Natural killer cell treated with Interleukin-12 subunit alpha and Interleukin-12 subunit beta and Interleukin-15 and Interleukin-18, amount 100 ng/mL, for 72 hours (primary cell): ENCODE measurements around the gene TSC22D3. TPM values are rescaled to one million over a fixed set of nuclear protein-coding genes. Genes with fewer than 3 reads are reported as not detected.
A peak's percentile ranks its signal among the peaks of the same experiment; 100 is the strongest.

Experiments
- ATAC-seq, 2 donors: fragments of 150-1000 bp; cut with Tn5 transposase in 1 of 2; sonication (Bioruptor Pico), chemical (Tn5 transposase) in 1 of 2; 2 replicates each; pipeline ENCODE4 v1.10.0; 2021
- DNase-seq: peaks from one replicate; pipeline ENCODE4 v3.0.0; 2022; ENCODE audit warnings: low spot score
- H3K27ac Mint-ChIP-seq, 2 donors: 1 replicate in 1 of 2; 2 replicates in 1 of 2; pipeline ENCODE4 v1.8.0; 2022; ENCODE audit warnings: mixed read lengths in 2 of 2, mild to moderate bottlenecking in 1 of 2, moderate library complexity in 1 of 2
- H3K27me3 Mint-ChIP-seq, 2 donors: 1 replicate in 1 of 2; 2 replicates in 1 of 2; pipeline ENCODE4 v1.8.0; 2022; ENCODE audit warnings: mixed read lengths in 2 of 2
- H3K36me3 Mint-ChIP-seq: one replicate; pipeline ENCODE4 v1.8.0; 2022; ENCODE audit warnings: mixed read lengths
- H3K4me1 Mint-ChIP-seq, 2 donors: 1 replicate in 1 of 2; 2 replicates in 1 of 2; pipeline ENCODE4 v1.8.0; 2022; ENCODE audit warnings: low read depth in 2 of 2, mixed read lengths in 2 of 2, mild to moderate bottlenecking in 1 of 2
- H3K4me3 Mint-ChIP-seq: one replicate; pipeline ENCODE4 v1.8.0; 2022; ENCODE audit warnings: mixed read lengths
- H3K9me3 Mint-ChIP-seq: 2 replicates; pipeline ENCODE4 v1.8.0; 2022; ENCODE audit warnings: mixed read lengths
- total RNA-seq, 2 donors: library from RNA; stranded (reverse); gene quantifications; one replicate each; pipeline ENCODE4 v1.2.3, GENCODE V29; 2022

The TSC22D3 gene
- total RNA-seq, 2 donors from 2014 or later: 8.6 to 20.3 TPM

- no peaks in the 10 kb centered on the region for H3K36me3 Mint-ChIP-seq
- peaks cover 0 to 7% of the 10 kb centered on the region in 2 donors for H3K4me1 Mint-ChIP-seq
- DNase-seq (no peak), ATAC-seq (no peak)
- no peaks in the 10 kb centered on the region for H3K9me3 Mint-ChIP-seq
- H3K4me3 Mint-ChIP-seq: no peak overlapping the region
- H3K27me3 Mint-ChIP-seq: peaks cover 0 to 4% of the 10 kb centered on the region in 2 donors
- H3K27ac Mint-ChIP-seq: no peak overlapping the region
Observed at GRCh38 chrX:107730991-107731766, 44.4 kb downstream of the TSC22D3 start.

GRCh38 chrX:107730298-107730655, 45.3 kb downstream of the TSC22D3 start:
- Mint-ChIP-seq H3K9me3 (no peaks in the 10 kb centered on the region), H3K4me3 (no peak overlapping the region), H3K4me1 (peaks cover 0 to 7% of the 10 kb centered on the region in 2 donors), H3K36me3 (no peaks in the 10 kb centered on the region), H3K27me3 (peaks cover 0 to 4% of the 10 kb centered on the region in 2 donors), H3K27ac (no peak overlapping the region)
- no peak for DNase-seq
- ATAC-seq: no peak

DNA sequence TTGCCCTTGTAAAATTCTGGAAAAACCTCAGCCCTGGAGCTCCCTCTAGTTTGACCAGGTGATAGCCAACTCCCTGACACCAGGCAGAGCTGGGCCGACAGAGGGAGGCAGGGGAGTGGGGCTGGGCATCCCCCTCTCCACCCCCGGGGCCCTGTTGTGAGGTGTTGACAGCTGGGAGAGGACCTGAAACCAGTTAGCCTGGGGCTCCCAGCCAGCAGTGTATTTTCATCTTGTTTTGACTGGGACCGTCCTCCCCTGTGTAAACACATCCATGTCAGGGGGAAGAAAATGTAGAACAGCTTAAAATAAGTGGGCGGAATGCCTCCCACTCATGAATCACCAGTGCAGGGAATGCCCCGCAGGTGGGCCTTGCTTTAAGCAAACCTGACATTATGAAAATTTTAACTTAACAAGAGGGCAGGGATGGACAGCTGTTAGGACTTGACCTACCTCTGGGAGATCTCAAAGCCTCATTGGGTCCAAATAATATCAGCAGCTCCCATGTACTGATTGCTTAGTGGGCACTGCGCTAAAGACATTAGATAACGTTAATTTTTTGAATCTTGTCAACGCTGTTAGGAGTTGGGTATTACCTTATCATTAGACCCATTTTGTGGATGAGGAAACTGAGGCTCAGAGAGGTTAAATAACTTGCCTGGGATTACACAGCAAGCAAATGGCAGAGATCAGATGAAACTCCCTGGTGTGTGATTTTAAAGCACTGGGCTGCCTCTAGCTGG, 45.9 kb downstream of the TSC22D3 start:
- Mint-ChIP-seq H3K36me3 (no peaks in the 10 kb centered on the region), H3K4me3 (no peak overlapping the region), H3K27ac (no peak overlapping the region), H3K4me1 (peaks cover 0 to 7% of the 10 kb centered on the region in 2 donors), H3K27me3 (peaks cover 0 to 4% of the 10 kb centered on the region in 2 donors), H3K9me3 (no peaks in the 10 kb centered on the region)
- DNase-seq (no peak), ATAC-seq (no peak)

- Mint-ChIP-seq H3K4me1 (peaks cover 0 to 7% of the 10 kb centered on the region in 2 donors), H3K9me3 (no peaks in the 10 kb centered on the region), H3K27me3 (peaks cover 0 to 4% of the 10 kb centered on the region in 2 donors), H3K4me3 (no peak overlapping the region), H3K36me3 (no peaks in the 10 kb centered on the region), H3K27ac (no peak overlapping the region)
- DNase-seq (no peak), ATAC-seq (no peak)
Observed at GRCh38 chrX:107728371-107729099, 47.1 kb downstream of the TSC22D3 start.

GRCh38 chrX:107726816-107727534, 48.6 kb downstream of the TSC22D3 start:
- DNase-seq: no peak
- Mint-ChIP-seq H3K9me3 (no peaks in the 10 kb centered on the region), H3K4me3 (no peak overlapping the region), H3K4me1 (no peaks in the 10 kb centered on the region), H3K36me3 (no peaks in the 10 kb centered on the region), H3K27ac (no peak overlapping the region), H3K27me3 (no peaks in the 10 kb centered on the region)
- no peak for ATAC-seq

DNA sequence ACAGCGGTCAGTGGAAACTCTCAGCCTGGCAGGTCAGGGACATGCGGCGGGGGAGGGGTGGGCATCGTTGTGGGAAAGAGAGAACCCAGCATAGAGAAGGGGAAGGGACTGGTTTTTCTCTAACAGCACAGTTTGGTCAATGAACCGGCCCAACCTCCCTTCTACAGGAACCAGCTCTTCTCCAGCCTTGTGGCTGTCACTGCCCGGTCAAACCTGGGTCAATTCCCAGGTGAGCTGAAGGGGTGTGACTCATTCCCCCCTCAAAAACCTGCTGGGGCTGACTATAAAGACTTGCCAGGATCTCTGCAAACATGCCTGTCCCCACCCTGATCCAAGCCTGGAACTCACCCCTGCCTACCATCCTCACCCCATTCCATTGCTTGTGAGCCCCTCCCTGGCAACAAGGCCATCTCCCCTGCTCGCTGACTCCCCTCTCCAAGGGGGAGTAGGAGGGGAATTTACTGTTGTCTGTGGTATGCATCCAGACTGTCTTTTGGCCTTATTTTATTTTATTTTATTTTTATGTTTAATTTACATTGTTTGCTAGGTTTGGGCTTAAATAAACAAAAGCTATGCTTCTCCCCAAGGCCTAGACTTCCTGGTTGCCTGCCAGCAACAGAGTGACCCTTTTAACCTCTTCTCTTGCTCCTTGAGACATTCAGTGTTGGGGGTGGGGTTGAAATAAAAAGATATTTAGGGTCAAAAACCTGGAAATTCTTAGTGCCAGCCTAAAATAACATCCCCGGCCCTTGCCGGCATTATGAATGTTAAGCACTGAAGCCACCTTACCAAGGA, 49.6 kb downstream of the TSC22D3 start:
- ATAC-seq (no peak), DNase-seq (no peak)
- Mint-ChIP-seq H3K27me3 (no peaks in the 10 kb centered on the region), H3K4me1 (no peaks in the 10 kb centered on the region), H3K9me3 (no peaks in the 10 kb centered on the region), H3K36me3 (no peaks in the 10 kb centered on the region), H3K27ac (no peak overlapping the region), H3K4me3 (no peak overlapping the region)

GRCh38 chrX:107724653-107725052, 50.9 kb downstream of the TSC22D3 start:
- H3K4me3 Mint-ChIP-seq: no peak overlapping the region
- ATAC-seq (no peak), DNase-seq (no peak)
- no peaks in the 10 kb centered on the region for H3K9me3 Mint-ChIP-seq
- H3K4me1 Mint-ChIP-seq: no peaks in the 10 kb centered on the region
- H3K27me3 Mint-ChIP-seq: no peaks in the 10 kb centered on the region
- H3K27ac Mint-ChIP-seq: no peak overlapping the region
- H3K36me3 Mint-ChIP-seq: no peaks in the 10 kb centered on the region

DNA sequence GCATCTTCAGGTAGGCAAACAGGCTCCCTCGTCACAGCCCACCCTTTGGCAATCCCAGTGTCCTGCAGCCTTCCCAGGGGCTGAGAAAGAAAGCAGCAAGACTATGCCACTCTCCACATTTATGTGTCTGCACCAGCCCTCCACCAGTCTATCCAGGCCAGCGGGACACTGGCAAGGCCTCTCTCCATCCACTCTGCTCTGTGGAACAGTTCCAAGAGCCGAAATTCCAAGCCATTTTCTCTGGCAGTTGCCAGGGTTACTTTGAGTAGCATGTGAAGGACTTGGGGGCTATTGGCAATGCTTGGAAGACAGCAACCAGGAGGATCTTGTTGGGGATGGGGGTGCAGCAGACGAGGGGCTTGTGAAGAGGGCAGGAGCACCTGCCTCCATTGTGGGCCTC, 52.1 kb downstream of the TSC22D3 start:
- DNase-seq: no peak
- Mint-ChIP-seq H3K9me3 (no peaks in the 10 kb centered on the region), H3K27ac (no peak overlapping the region), H3K4me3 (no peak overlapping the region), H3K36me3 (no peaks in the 10 kb centered on the region), H3K4me1 (no peaks in the 10 kb centered on the region), H3K27me3 (peaks cover 0 to 3% of the 10 kb centered on the region in 2 donors)
- no peak for ATAC-seq

DNA sequence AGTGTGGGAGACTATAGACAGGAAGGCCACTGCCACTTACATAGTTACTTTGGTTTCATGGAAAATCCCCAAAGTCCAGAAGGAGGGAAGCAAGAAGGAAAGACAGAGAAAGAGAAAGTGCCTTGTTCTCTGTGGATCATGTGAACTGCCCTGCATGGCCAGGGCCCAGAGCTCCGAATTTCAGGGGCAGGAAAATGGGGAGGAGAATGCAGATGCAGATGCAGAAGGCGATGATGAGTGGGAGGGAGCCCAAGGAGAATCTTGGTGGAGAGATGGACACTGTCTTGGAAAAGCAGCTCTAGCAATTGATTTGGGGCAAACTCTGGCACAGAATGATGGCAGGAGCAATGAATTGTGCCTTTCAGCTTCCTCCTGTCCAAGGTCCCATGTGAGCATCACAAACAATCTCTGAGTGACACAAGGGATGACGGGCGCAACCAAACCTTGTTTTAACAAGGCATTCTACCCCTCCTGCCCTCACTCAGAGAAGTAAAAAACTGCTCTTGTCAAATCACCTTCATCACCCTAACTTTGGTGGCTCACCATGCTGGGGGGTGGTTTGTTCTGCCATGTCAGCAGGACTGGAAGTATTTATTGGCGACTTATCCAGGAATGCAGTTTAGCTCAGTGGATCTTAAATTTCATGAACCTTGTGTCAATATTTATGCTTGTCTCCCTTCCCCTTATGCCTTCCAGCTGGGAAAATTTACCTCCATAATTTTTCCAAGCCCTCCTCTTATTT, 53.5 kb downstream of the TSC22D3 start:
- H3K27ac Mint-ChIP-seq: no peak overlapping the region
- no peak for ATAC-seq

GRCh38 chrX:107721318-107721717, 54.3 kb downstream of the TSC22D3 start:
- H3K4me3 Mint-ChIP-seq: no peak overlapping the region
- H3K9me3 Mint-ChIP-seq: no peaks in the 10 kb centered on the region
- ATAC-seq (no peak), DNase-seq (no peak)
- H3K27ac Mint-ChIP-seq: no peak overlapping the region
- peaks cover 11 to 13% of the 10 kb centered on the region in 2 donors for H3K4me1 Mint-ChIP-seq
- no peaks in the 10 kb centered on the region for H3K36me3 Mint-ChIP-seq
- peaks cover 0 to 8% of the 10 kb centered on the region in 2 donors for H3K27me3 Mint-ChIP-seq

More for the DNA sequence above, 53.5 kb downstream of the TSC22D3 start:
- Mint-ChIP-seq H3K27me3 (peaks cover 0 to 8% of the 10 kb centered on the region in 2 donors), H3K4me3 (no peak overlapping the region), H3K4me1 (peaks cover 9 to 12% of the 10 kb centered on the region in 2 donors), H3K36me3 (no peaks in the 10 kb centered on the region), H3K9me3 (no peaks in the 10 kb centered on the region)
- DNase-seq: no peak

GRCh38 chrX:107718156-107718621, 57.4 kb downstream of the TSC22D3 start:
- no peaks in the 10 kb centered on the region for H3K9me3 Mint-ChIP-seq
- peaks cover 0 to 8% of the 10 kb centered on the region in 2 donors for H3K27me3 Mint-ChIP-seq
- ATAC-seq (no peak), DNase-seq (peak; percentile 71)
- peak overlapping the region; percentile 81 for H3K4me3 Mint-ChIP-seq
- H3K36me3 Mint-ChIP-seq: no peaks in the 10 kb centered on the region
- H3K4me1 Mint-ChIP-seq: peaks cover 13 to 23% of the 10 kb centered on the region in 2 donors
- peak overlapping the region; percentile 32 to 76 for H3K27ac Mint-ChIP-seq
